Esophagus (tissue), 2 donors: ENCODE data around the gene RPUSD1. TPM values are rescaled to one million over a fixed set of nuclear protein-coding genes. Genes with fewer than 3 reads are reported as not detected.

ENCODE experiments used
- H3K27ac ChIP-seq, 2 donors: one replicate each; pipeline ENCODE4 v1.5.1; 2013; ENCODE audit warnings: low read depth in 2 of 2, mild to moderate bottlenecking in 2 of 2, inconsistent platforms in 1 of 2, low read length in 1 of 2, moderate library complexity in 1 of 2
- H3K27me3 ChIP-seq, 2 donors: one replicate each; pipeline ENCODE4 v1.6.1; 2013; ENCODE audit warnings: low read length in 2 of 2, control low read depth in 1 of 2, mild to moderate bottlenecking in 1 of 2; ENCODE audit not compliant: insufficient read depth in 2 of 2, control insufficient read depth in 1 of 2
- H3K36me3 ChIP-seq, 2 donors: one replicate each; pipeline ENCODE4 v1.6.1; 2013; ENCODE audit warnings: low read length in 1 of 2; ENCODE audit not compliant: control insufficient read depth in 2 of 2, insufficient read depth in 2 of 2
- H3K4me1 ChIP-seq, 2 donors: one replicate each; pipeline ENCODE4 v1.6.1; 2013; ENCODE audit warnings: low read length in 1 of 2; ENCODE audit not compliant: control insufficient read depth in 2 of 2, insufficient read depth in 2 of 2
- H3K4me3 ChIP-seq, 2 donors: one replicate each; pipeline ENCODE4 v1.5.1; 2013; ENCODE audit warnings: low read length in 2 of 2, mild to moderate bottlenecking in 2 of 2, low read depth in 1 of 2, moderate library complexity in 1 of 2
- H3K9me3 ChIP-seq, 2 donors: one replicate each; pipeline ENCODE4 v1.6.1; 2013; ENCODE audit warnings: mild to moderate bottlenecking in 2 of 2, low read depth in 1 of 2, low read length in 1 of 2, moderate library complexity in 1 of 2; ENCODE audit not compliant: control insufficient read depth in 2 of 2, insufficient read depth in 1 of 2
- WGBS, 2 donors: extraction: QIAGEN DNeasy Blood & Tissue Kit; methylation state at CpG; one replicate each; pipeline ENCODE4 v1.1.7; 2013; 5-methylcytosine and 5-hydroxymethylcytosine counted together
- polyA plus RNA-seq, 2 donors: library from polyadenylated mRNA; stranded (reverse); fragments of 200-250 nt; gene quantifications; one replicate each; pipeline ENCODE4 v1.2.3, GENCODE V29; 2013
- donor health status: healthy with polysubstance abuse.
- donor health status: Bipolar disorder and iron deficiency.

RPUSD1 gene
- polyA plus RNA-seq, 2 donors = 16.1 to 18.9 TPM

DNA sequence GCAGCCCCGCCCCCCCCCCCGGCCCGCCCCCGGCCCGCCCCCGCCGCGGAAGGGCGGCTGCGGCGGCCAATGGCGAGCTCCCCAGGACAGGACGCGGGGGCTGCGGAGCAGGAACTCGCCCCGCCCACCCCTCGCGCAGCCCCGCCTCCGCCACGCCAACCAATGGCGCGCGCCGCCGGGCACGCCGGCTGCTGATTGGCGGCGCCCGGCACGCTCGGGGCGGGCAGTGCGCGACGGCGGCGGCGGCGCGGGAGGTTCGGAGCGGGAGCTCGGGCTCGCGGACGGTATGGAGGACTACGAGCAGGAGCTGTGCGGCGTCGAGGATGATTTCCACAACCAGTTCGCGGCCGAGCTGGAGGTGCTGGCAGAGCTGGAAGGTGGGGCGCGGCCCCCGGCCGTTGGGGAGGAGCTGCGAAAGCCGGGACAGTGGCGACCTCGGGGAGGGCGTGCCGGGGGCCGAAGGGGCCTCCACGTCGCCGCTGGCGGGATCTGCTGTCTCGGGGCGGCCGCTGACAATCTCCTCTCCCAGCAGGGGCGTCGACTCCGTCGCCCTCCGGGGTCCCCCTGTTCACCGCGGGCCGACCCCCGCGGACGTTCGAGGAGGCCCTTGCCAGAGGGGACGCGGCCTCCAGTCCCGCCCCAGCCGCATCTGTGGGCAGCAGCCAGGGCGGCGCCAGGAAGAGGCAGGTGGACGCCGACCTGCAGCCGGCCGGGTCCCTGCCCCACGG lies 382 bp upstream of the RPUSD1 start, which contains the start of gene CHTF18:
Gene CHTF18, plus strand, starts transcription at position 222 of the 728 bp plus-strand sequence. Its CDS starts 65 bp downstream, at position 287.
- H3K4me1 ChIP-seq = peaks cover 12 to 26% of the 10 kb centered on the region in 2 donors
- H3K36me3 ChIP-seq = peaks cover 0 to 24% of the 10 kb centered on the region in 2 donors
- H3K27ac ChIP-seq = peak within 1 kb of the TSS; percentile 59 to 69
- no peaks in the 10 kb centered on the region for H3K27me3 ChIP-seq
- H3K4me3 ChIP-seq = peak within 1 kb of the TSS; percentile 88 to 91
- H3K9me3 ChIP-seq = no peaks in the 10 kb centered on the region
- WGBS, 2 donors = 0 to 1% methylated on average over 64 to 97 of the region's 97 CpGs

DNA sequence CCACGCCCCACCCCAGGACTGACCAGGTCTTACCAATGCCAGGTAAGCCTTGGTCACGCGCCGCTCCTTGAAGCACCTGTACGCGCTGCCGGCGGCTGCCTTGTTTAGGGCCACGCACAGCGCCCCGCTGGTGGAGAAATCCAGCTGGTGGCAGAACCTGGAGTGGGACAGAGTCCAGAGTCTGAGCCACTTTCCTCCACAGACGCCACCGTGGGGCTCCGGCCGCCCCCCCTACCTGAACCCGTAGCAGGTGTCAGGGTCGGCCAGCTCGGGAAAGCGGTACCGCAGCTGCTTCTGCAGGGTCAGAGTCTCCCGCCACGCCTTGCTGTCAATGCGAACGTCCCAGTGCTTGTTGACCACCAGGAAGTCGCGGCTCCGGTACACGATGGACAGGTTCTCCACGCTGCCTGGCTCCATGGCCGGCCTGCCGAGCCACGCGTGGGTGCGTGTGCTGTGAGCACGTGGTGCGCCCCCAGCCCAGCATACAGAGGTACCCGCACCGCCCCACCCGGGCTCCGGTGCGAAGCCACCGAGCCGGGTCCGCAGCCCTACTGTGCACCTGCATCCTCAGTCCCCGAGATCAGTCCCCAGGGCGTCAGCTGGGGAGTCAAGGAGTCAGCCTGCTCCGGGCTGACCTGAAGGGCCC lies 737 bp downstream of the RPUSD1 start:
- Histone ChIP-seq H3K4me3 (peak overlapping the region; percentile 88 to 91), H3K9me3 (no peaks in the 10 kb centered on the region), H3K36me3 (peaks cover 0 to 19% of the 10 kb centered on the region in 2 donors), H3K27ac (no peak overlapping the region), H3K4me1 (peaks cover 12 to 37% of the 10 kb centered on the region in 2 donors), H3K27me3 (peaks cover 0 to 2% of the 10 kb centered on the region in 2 donors)
- WGBS, 2 donors = 32 to 33% methylated on average over 47 of the region's 47 CpGs

DNA sequence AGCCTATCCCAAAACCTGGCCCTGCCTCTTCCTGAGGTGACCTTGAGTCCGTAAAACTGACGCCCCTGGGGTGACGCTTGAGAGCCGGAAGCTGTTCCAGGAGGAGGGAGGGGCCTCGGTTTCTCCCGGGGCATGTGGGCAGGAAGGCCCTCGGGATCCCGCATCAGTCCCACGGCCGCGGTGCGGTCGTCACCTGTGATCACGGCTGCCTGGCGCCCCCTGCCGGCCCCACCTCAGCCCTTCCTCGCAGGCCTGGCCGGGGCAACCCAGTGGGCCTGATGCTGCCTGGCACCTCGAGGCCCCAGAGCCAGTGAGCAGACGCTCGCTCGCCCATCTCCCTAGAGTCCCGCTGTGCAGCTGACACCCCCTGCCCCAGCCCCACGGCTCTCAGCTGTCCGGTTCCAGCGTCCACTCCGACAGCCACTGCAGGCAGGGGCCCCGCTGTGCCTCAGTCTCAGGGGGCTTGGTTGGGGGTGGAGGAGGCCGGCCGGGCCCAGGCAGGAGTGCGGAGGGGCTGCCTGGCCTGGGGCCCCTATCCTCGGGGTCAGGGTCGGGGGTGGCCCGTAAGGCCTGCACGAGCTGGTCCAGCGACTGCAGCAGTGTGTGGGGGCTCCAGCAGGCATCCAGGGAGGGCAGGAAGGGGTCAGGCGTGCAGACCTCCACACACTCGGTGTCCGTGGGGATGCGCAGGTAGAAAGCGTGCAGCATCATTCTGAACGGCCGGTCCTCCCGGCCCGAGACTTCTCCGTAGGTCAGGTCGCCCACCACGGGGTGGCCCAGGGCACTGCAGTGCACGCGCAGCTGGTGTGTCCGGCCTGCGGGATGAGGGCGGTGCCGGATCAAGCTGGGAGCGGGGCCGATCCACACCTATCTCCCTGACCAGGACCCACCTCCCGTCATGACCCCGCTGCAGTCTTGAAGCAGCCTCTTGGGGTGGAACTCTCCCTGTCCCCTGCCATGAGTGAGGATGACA lies 2.3 kb downstream of the RPUSD1 start:
- Histone ChIP-seq H3K4me3 (no peak overlapping the region), H3K4me1 (peaks cover 12 to 39% of the 10 kb centered on the region in 2 donors), H3K27me3 (peaks cover 0 to 4% of the 10 kb centered on the region in 2 donors), H3K36me3 (peaks cover 0 to 8% of the 10 kb centered on the region in 2 donors), H3K9me3 (no peaks in the 10 kb centered on the region), H3K27ac (no peak overlapping the region)
- whole genome bisulfite sequencing, 2 donors = 63 to 64% methylated on average over 56 to 58 of the region's 58 CpGs

DNA sequence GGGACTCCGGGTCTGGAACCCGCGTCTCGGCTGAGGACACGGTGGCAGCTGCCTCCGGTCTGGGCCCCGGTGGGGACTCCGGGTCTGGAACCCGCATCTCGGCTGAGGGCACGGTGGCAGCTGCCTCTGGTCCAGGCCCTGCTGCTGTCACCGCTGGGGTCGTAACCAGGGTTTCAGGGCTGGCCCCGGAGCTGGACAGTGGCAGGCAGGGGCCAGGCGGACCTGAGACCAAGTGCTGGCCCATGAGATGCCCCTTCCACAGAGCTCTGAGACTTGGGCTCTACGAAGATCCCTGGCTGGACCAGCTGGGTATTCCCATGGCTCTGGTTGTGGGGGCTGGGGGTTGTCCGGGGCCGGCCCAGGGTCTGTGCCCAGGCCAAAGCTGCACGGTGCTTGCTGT lies 3.8 kb downstream of the RPUSD1 start:
- H3K4me1 ChIP-seq = peaks cover 12 to 37% of the 10 kb centered on the region in 2 donors
- peaks cover 0 to 4% of the 10 kb centered on the region in 2 donors for H3K27me3 ChIP-seq
- H3K27ac ChIP-seq = no peak overlapping the region
- no peaks in the 10 kb centered on the region for H3K9me3 ChIP-seq
- peaks cover 0 to 8% of the 10 kb centered on the region in 2 donors for H3K36me3 ChIP-seq
- 89 to 92% methylated on average over 19 of the region's 19 CpGs for WGBS, 2 donors
- H3K4me3 ChIP-seq = no peak overlapping the region

DNA sequence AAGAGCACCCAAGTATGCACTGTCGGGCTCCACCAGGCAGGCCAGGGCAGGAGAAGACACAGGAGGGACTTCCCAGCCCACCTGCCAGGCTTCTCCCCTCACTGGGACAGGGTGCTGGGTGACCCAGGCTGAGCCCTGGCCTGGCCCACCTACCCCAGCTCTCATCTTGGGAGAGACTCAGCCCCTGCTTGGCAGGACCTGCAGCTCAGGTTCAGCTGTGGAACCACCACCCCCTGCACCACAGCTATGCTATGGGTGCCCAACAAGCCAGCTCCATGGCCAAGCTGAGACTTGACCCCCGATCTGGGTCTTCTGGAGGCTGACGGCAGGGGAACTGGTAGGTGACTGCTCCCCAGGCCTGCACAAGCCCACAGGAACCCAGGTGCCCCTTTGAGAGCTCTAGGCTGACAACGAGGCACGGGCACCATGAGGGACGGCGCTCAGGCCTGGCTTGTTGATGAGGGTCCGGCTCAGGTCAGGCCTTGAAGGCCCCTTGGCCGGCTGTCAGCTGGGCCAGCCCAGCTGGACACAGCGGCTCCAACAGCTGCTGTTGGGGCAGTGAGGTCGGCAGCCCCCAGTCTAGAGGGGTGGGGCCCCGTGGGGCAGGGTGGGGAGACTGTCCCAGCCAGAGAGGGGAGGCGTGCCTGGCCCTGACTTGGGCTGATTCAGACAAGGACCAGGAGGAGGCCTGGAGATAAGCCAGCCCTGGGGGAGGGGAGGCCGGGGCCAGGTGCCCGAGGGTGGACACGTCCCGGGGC lies 4.6 kb downstream of the RPUSD1 start:
- H3K36me3 ChIP-seq = peaks cover 0 to 8% of the 10 kb centered on the region in 2 donors
- H3K4me1 ChIP-seq = peaks cover 9 to 30% of the 10 kb centered on the region in 2 donors
- 26 to 33% methylated on average over 17 of the region's 17 CpGs for WGBS, 2 donors
- peaks cover 0 to 4% of the 10 kb centered on the region in 2 donors for H3K27me3 ChIP-seq
- H3K9me3 ChIP-seq = no peaks in the 10 kb centered on the region
- H3K27ac ChIP-seq = no peak overlapping the region
- H3K4me3 ChIP-seq = no peak overlapping the region

DNA sequence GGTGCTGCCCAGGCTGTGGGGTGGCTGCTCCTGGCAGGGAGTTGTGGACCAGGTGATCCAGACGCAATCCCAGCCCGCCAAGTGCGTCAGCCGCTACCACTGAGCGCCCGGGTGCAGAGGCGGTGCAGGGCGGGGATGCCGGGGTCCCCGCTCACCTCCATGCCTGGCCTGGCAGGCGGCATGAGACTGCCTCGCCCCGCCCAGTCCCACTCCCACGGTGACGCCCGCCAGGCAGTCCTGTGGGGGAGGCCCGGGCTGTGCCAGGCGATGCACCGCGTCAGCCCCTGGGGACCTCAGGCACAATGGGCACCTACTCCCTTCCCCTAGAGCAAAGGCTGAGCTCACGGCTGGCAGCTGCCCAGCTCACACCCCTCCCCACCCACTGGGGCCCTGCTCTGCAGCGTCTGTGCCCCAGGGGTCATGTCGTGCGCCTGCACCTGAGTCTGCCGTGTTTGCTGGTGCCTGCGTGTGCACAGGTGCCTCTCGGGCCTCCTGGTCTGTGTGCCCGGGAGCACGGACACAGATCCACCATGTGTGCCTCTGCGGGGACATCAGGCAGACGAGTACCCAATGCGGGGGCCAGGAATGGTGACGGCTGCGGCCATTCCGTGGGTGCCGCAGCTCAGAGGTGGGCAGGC lies 5.3 kb downstream of the RPUSD1 start:
- 43 to 51% methylated on average over 36 of the region's 36 CpGs for WGBS, 2 donors
- Histone ChIP-seq H3K4me1 (peaks cover 9 to 30% of the 10 kb centered on the region in 2 donors), H3K9me3 (no peaks in the 10 kb centered on the region), H3K36me3 (peaks cover 0 to 8% of the 10 kb centered on the region in 2 donors), H3K27me3 (peaks cover 0 to 4% of the 10 kb centered on the region in 2 donors), H3K4me3 (no peak overlapping the region), H3K27ac (no peak overlapping the region)

DNA sequence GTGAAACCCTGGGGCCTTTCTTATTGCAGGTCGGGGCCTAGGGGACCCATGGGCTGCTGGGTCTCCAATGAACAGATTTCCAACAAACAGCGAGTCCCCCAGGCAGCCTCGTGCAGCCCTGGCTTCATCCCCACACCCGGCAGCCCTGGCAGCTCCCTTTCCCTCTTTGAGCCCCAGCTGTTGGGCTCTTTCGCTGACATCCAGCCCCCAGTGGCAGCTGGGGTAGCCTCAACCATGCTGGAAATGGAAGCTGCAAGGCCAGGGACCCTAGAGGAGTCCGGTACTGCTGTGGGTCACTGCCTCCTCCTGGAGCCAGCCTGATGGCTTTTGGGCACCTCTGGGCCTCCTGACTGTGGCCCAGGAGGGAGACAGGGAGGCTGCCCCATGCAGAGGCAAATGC lies 5.9 kb downstream of the RPUSD1 start:
- Histone ChIP-seq H3K9me3 (no peaks in the 10 kb centered on the region), H3K4me3 (no peak overlapping the region), H3K36me3 (peaks cover 0 to 8% of the 10 kb centered on the region in 2 donors), H3K4me1 (peaks cover 8 to 25% of the 10 kb centered on the region in 2 donors), H3K27ac (no peak overlapping the region), H3K27me3 (peaks cover 0 to 4% of the 10 kb centered on the region in 2 donors)
- 44 to 50% methylated on average over 6 of the region's 6 CpGs for WGBS, 2 donors

DNA sequence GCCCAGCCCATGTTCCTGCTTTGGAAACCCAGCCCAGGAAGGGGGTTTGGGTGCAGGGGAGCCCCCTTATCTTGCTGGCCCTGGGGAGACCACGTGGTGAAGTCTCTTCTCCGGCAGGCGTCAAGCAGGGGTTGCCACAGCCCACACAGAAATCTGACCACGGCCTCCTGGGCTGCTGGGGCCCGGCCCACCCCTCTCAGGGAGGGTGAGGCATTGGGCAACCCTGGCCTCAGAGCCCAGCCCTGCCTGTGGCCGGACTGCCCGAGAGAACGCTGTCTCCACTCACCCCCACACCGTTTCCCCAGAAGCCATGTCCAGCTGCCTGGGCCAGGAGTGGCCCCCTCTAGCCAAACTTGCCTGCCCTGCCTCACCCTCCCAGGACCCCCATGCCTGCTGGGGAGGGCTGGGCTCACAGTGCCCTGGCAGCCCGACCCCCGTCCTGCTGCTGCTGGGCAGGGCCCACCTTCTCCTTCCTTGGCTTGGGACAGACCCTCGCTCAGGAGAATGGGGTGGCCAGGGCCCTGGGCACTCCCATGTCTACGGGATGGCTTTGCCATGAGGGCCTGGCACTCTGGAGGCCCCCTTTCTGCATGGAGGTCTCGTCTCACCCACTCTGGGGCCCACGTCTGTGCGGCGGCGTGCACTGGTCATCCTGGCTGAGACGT lies 6.7 kb downstream of the RPUSD1 start:
- WGBS, 2 donors = 70 to 76% methylated on average over 16 to 19 of the region's 19 CpGs
- no peak overlapping the region for H3K4me3 ChIP-seq
- H3K36me3 ChIP-seq = peaks cover 0 to 6% of the 10 kb centered on the region in 2 donors
- H3K27ac ChIP-seq = no peak overlapping the region
- no peaks in the 10 kb centered on the region for H3K9me3 ChIP-seq
- H3K4me1 ChIP-seq = peaks cover 4 to 20% of the 10 kb centered on the region in 2 donors
- H3K27me3 ChIP-seq = peaks cover 0 to 4% of the 10 kb centered on the region in 2 donors
